H1 (cell line): ENCODE data around the gene TMEM272. TPM values are rescaled to one million over a fixed set of nuclear protein-coding genes. Genes with fewer than 3 reads are reported as not detected.

Experiments used
- CBX5 ChIP-seq: fragments of 300-800, 300-1000 bp; sonication (generic); IDR thresholded peaks from 2 replicates; pipeline ENCODE4 v1.7.1; 2016; ENCODE audit warnings: antibody characterized with exemption, low read length, low read depth
- CHD7 ChIP-seq: fragments of 300-600 bp; sonication (generic); IDR thresholded peaks from 2 replicates; pipeline ENCODE4 v1.7.1; 2012; ENCODE audit warnings: low read length, moderate library complexity, mild to moderate bottlenecking, inconsistent platforms; ENCODE audit not compliant: insufficient replicate concordance
- KDM5A ChIP-seq: fragments of 200-600 bp; IDR thresholded peaks from 2 replicates; pipeline ENCODE4 v1.7.1; 2012; ENCODE audit warnings: mild to moderate bottlenecking, low read length, inconsistent platforms, mixed read lengths
- MAFK ChIP-seq: IDR thresholded peaks from 2 replicates; pipeline ENCODE4 v1.6.1; 2012; ENCODE audit warnings: low read depth, mild to moderate bottlenecking, improper control_type of control experiment, low read length
- NRF1 ChIP-seq: IDR thresholded peaks from 2 replicates; pipeline ENCODE4 v1.6.1; 2011; ENCODE audit warnings: mild to moderate bottlenecking, low read depth, low read length, improper control_type of control experiment
- POLR2AphosphoS5 ChIP-seq: IDR thresholded peaks from 2 replicates; pipeline ENCODE4 v1.6.1; 2011; ENCODE audit warnings: low read depth, low read length
- SIN3A ChIP-seq, 2 experiments: IDR thresholded peaks in 1 of 2; conservative IDR thresholded peaks in 1 of 2; 2 replicates each; pipeline ENCODE4 v1.6.1; 2011 to 2012; ENCODE audit warnings: low read length in 2 of 2, improper control_type of control experiment in 1 of 2, low read depth in 1 of 2, mild to moderate bottlenecking in 1 of 2
- SIRT6 ChIP-seq: IDR thresholded peaks from one replicate; pipeline ENCODE4 v1.7.1; 2012; ENCODE audit warnings: low read length, inconsistent platforms
- SP1 ChIP-seq: IDR thresholded peaks from 2 replicates; pipeline ENCODE4 v1.6.1; 2011; ENCODE audit warnings: low read depth, low read length
- SRF ChIP-seq: IDR thresholded peaks from 2 replicates; pipeline ENCODE4 v1.6.1; 2011; ENCODE audit warnings: mild to moderate bottlenecking, low read depth, low read length, moderate library complexity
- TCF12 ChIP-seq: IDR thresholded peaks from 2 replicates; pipeline ENCODE4 v1.6.1; 2011; ENCODE audit warnings: low read depth, mild to moderate bottlenecking, low read length
- polyA plus RNA-seq, 7 experiments: library from polyadenylated mRNA; depleted of rRNA in 3 of 7; stranded (reverse) in 5 of 7; unstranded in 2 of 7; fragments of >200 nt in 5 of 7; fragments of 200-250 nt in 2 of 7; gene quantifications; 1 replicate in 5 of 7; 2 replicates in 1 of 7; 4 replicates in 1 of 7; pipeline versions ENCODE4 v1.2.1 to v1.2.3, GENCODE V29; 2011 to 2013; ENCODE audit warnings: missing spikeins in 2 of 7, mixed read lengths in 2 of 7
- total RNA-seq: library from RNA; stranded (reverse); fragmentation: NEBNext Ultra II Directional; extraction: Animal tissue kit (Norgen Biotek cat#: 25700); gene quantifications from 2 replicates; pipeline ENCODE4 v1.2.1, GENCODE V29; 2021

The TMEM272 gene
- total and polyA plus RNA-seq, 2 of the 8 experiments (the other 6 are each of a cell fraction or from before 2014, with no cell fraction given), result 0.05 TPM; not detected in 1

GRCh38 chr13:51834581-51835171 is 10.3 kb downstream of the TMEM272 start (continued):
- TF ChIP-seq CHD7 (no peak), SRF (no peak), SP1 (no peak), SIRT6 (no peak), NRF1 (no peak), SIN3A (conservative IDR thresholded peaks at IDR 0.05 in 1 of 2, IDR thresholded peaks at IDR 0.05 in 1 of 2; ENCODE audit: low read depth in 1 of 2, low read length in 2 of 2) (no peak), TCF12 (no peak), KDM5A (no peak), POLR2AphosphoS5 (no peak), MAFK (no peak), CBX5 (no peak)
